HepG2 (cell line): ENCODE results near the gene COPS7B. TPM values are rescaled to one million over a fixed set of nuclear protein-coding genes. Genes with fewer than 3 reads are reported as not detected.

ENCODE experiments used
- ATAC-seq: fragments of 200-7000 bp; cut with Tn5 transposase; 3 replicates; pipeline ENCODE4 v1.9.1; 2020; ENCODE audit warnings: mild to moderate bottlenecking, moderate library complexity
- BruUV-seq: library from RNA; stranded (reverse); fragments of 400-500 nt; replicated peaks from 2 replicates; lab custom pipeline; 2021; lab: Mats Ljungman, UMichigan
- CTCF ChIA-PET: fragments of 300-600 bp; formaldehyde crosslinking; extraction: SDS; loops from one replicate; lab custom pipeline; 2021; ENCODE audit warnings: low total read pairs, inconsistent platforms, low intra/inter-chr PET ratio; lab: Yijun Ruan, JAX
- POLR2A ChIA-PET: fragments of 350-600 bp; sonication (Branson Sonifier 250); formaldehyde crosslinking; loops from one replicate; lab custom pipeline; 2020; ENCODE audit warnings: antibody characterized with exemption, inconsistent platforms; lab: Yijun Ruan, JAX
- DNase-seq: peaks from one replicate; pipeline ENCODE4 v3.0.0-alpha.2; 2015; ENCODE audit warnings: low spot score
- FAIRE-seq: peaks from 3 replicates; lab custom pipeline; 2011; peaks lifted over from hg19 to GRCh38; lab: Jason Lieb, UNC
- H2AFZ ChIP-seq: one replicate; pipeline ENCODE4 v1.6.1; 2011; ENCODE audit warnings: low read length, inconsistent platforms
- H3K27ac ChIP-seq: fragments of 300-600 bp; 3 replicates; pipeline ENCODE4 v1.8.0; 2011; ENCODE audit warnings: mixed run types, mild to moderate bottlenecking, mixed read lengths, low read length, inconsistent platforms; ENCODE audit not compliant: insufficient read depth; ENCODE audit errors: extremely low read length
- H3K27me3 ChIP-seq, 2 experiments: fragments of 200-600 bp in 1 of 2; 2 replicates in 1 of 2; 3 replicates in 1 of 2; pipeline versions ENCODE4 v1.6.0 to v1.8.0; 2011; ENCODE audit warnings: low read length in 2 of 2, mild to moderate bottlenecking in 2 of 2, moderate library complexity in 2 of 2, inconsistent platforms in 1 of 2; ENCODE audit not compliant: insufficient read depth in 2 of 2, control insufficient read depth in 1 of 2
- H3K36me3 ChIP-seq, 2 experiments: fragments of 200-600 bp in 1 of 2; replicated peaks in 1 of 2; 2 replicates in 1 of 2; 3 replicates in 1 of 2; pipeline versions ENCODE4 v1.5.1 to v1.8.0; 2011; ENCODE audit warnings: low read length in 2 of 2, inconsistent platforms in 1 of 2; ENCODE audit not compliant: insufficient read depth in 2 of 2, control insufficient read depth in 1 of 2
- H3K4me1 ChIP-seq: 2 replicates; pipeline ENCODE4 v1.5.1; 2012; ENCODE audit warnings: low read length, inconsistent platforms; ENCODE audit not compliant: insufficient read depth
- H3K4me2 ChIP-seq: 2 replicates; pipeline ENCODE4 v1.6.0; 2011; ENCODE audit warnings: low read depth, low read length, inconsistent platforms
- H3K4me3 ChIP-seq, 3 experiments: fragments of 200-600 bp in 1 of 3; sonication (generic), shearing (Covaris generic) in 1 of 3; replicated peaks in 1 of 3; 2 replicates each; pipeline ENCODE4 v1.5.1; 2011 to 2016; ENCODE audit warnings: low read length in 3 of 3, inconsistent platforms in 2 of 3, low read depth in 2 of 3, mild to moderate bottlenecking in 2 of 3, control low read depth in 1 of 3, mixed read lengths in 1 of 3; ENCODE audit not compliant: insufficient read depth in 1 of 3
- H3K79me2 ChIP-seq: one replicate; pipeline ENCODE4 v1.6.1; 2011; ENCODE audit warnings: low read length, inconsistent platforms; ENCODE audit not compliant: insufficient read depth
- H3K9ac ChIP-seq: 2 replicates; pipeline ENCODE4 v1.6.0; 2011; ENCODE audit warnings: mild to moderate bottlenecking, low read depth, low read length, inconsistent platforms; ENCODE audit not compliant: insufficient read depth
- H3K9me3 ChIP-seq: 2 replicates; pipeline ENCODE4 v1.5.1; 2012; ENCODE audit warnings: mild to moderate bottlenecking, low read length
- H4K20me1 ChIP-seq: 2 replicates; pipeline ENCODE4 v1.6.0; 2011; ENCODE audit warnings: inconsistent platforms, mild to moderate bottlenecking, low read length, moderate library complexity; ENCODE audit not compliant: insufficient read depth
- ATF7-NPFF ChIP-seq: sonication (generic); formaldehyde crosslinking; IDR thresholded peaks from 2 replicates; pipeline ENCODE4 v1.8.1; 2023; ENCODE audit warnings: mild to moderate bottlenecking, low read depth, missing genetic modification reagents, moderate library complexity
- EHMT2 ChIP-seq: fragments of 200-600 bp; sonication (generic); IDR thresholded peaks from 2 replicates; pipeline ENCODE4 v1.7.0; 2017; ENCODE audit warnings: antibody characterized with exemption, low read depth, low read length, borderline replicate concordance
- GFI1 ChIP-seq: sonication (generic); formaldehyde crosslinking; IDR thresholded peaks from 2 replicates; pipeline ENCODE4 v1.5.0; 2020; ENCODE audit warnings: missing genetic modification reagents, mild to moderate bottlenecking, borderline replicate concordance
- KAT2B ChIP-seq: fragments of 150-350 bp; IDR thresholded peaks from 2 replicates; pipeline ENCODE4 v1.6.1; 2014; ENCODE audit warnings: low read depth, low read length, borderline replicate concordance
- MAFK ChIP-seq, 2 experiments: IDR thresholded peaks in 1 of 2; conservative IDR thresholded peaks in 1 of 2; 2 replicates each; pipeline ENCODE4 v1.6.1; 2011; ENCODE audit warnings: improper control_type of control experiment in 2 of 2, low read length in 2 of 2
- WGBS: methylation state at CpG from one replicate; pipeline ENCODE4 v1.1.6; 2017; ENCODE audit warnings: low lambda C conversion rate; 5-methylcytosine and 5-hydroxymethylcytosine counted together
- in situ Hi-C: cut with HindIII; loops from 2 replicates; pipeline ENCODE4 v1.10.0; 2017; ENCODE audit warnings: low pct_unique_long_range_greater_than_20kb; ENCODE audit not compliant: extremely low pct_ligation_motif_present
- intact Hi-C: fragments of 100-400 bp; cut with micrococcal nuclease; formaldehyde crosslinking; loops from one replicate; pipeline ENCODE4 v1.10.0; 2022; ENCODE audit not compliant: unreplicated experiment
- polyA plus RNA-seq, 8 experiments: library from polyadenylated mRNA; depleted of rRNA in 3 of 8; stranded (reverse) in 7 of 8; unstranded in 1 of 8; fragments of >200 nt; fragmentation: Illumina TruSeq in 4 of 8; extraction: Trizol in 4 of 8; gene quantifications; 2 replicates each; pipeline versions ENCODE4 v1.2.1 to v1.2.3, GENCODE V29; 2011 to 2016; ENCODE audit warnings: low read depth in 4 of 8, missing spikeins in 1 of 8, mixed read lengths in 1 of 8; ENCODE audit not compliant: insufficient read depth in 1 of 8
- total RNA-seq, 5 experiments: library from RNA; depleted of rRNA; stranded (reverse); fragments of >200 nt; fragmentation: Illumina TruSeq; extraction: Trizol; gene quantifications; 2 replicates each; pipeline ENCODE4 v1.2.3, GENCODE V29; 2016; ENCODE audit warnings: low read depth in 1 of 5
- TF ChIP-seq, protein P1 (sequence below): sonication (generic); formaldehyde crosslinking; IDR thresholded peaks from 2 replicates; pipeline ENCODE4 v1.5.0; 2020; ENCODE audit warnings: mild to moderate bottlenecking, missing genetic modification reagents, borderline replicate concordance
- TF ChIP-seq, protein P2 (sequence below): sonication (generic); formaldehyde crosslinking; IDR thresholded peaks from 2 replicates; pipeline ENCODE4 v1.9.0; 2021; ENCODE audit warnings: missing genetic modification reagents, mild to moderate bottlenecking, borderline replicate concordance
- TF ChIP-seq, protein P3 (sequence below): sonication (generic); formaldehyde crosslinking; IDR thresholded peaks from 2 replicates; pipeline ENCODE4 v1.9.0; 2022; ENCODE audit warnings: low read depth, missing genetic modification reagents

The COPS7B gene
- total and polyA plus RNA-seq, 2 of the 13 experiments (the other 11 are each of a cell fraction or from before 2014, with no cell fraction given) = 30.6 to 62.7 TPM

GRCh38 chr2:231853105-231853504 lies 66.9 kb downstream of the COPS7B start (continued):
- TF ChIP-seq, protein P1, sequence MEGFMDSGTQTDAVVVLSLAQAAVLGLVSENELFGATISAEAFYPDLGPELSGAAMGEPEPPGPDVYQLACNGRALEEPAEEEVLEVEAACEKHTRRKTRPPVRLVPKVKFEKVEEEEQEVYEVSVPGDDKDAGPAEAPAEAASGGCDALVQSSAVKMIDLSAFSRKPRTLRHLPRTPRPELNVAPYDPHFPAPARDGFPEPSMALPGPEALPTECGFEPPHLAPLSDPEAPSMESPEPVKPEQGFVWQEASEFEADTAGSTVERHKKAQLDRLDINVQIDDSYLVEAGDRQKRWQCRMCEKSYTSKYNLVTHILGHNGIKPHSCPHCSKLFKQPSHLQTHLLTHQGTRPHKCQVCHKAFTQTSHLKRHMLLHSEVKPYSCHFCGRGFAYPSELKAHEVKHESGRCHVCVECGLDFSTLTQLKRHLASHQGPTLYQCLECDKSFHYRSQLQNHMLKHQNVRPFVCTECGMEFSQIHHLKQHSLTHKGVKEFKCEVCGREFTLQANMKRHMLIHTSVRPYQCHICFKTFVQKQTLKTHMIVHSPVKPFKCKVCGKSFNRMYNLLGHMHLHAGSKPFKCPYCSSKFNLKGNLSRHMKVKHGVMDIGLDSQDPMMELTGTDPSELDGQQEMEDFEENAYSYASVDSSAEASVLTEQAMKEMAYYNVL (CRISPR knock-in tag) = no peak
- TF ChIP-seq, protein P2, sequence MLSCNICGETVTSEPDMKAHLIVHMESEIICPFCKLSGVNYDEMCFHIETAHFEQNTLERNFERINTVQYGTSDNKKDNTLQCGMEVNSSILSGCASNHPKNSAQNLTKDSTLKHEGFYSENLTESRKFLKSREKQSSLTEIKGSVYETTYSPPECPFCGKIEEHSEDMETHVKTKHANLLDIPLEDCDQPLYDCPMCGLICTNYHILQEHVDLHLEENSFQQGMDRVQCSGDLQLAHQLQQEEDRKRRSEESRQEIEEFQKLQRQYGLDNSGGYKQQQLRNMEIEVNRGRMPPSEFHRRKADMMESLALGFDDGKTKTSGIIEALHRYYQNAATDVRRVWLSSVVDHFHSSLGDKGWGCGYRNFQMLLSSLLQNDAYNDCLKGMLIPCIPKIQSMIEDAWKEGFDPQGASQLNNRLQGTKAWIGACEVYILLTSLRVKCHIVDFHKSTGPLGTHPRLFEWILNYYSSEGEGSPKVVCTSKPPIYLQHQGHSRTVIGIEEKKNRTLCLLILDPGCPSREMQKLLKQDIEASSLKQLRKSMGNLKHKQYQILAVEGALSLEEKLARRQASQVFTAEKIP = no peak
- no peak for TF ChIP-seq KAT2B
- no peak for TF ChIP-seq ATF7-NPFF (CRISPR knock-in tag)
- no peak for TF ChIP-seq GFI1
- TF ChIP-seq, protein P3, sequence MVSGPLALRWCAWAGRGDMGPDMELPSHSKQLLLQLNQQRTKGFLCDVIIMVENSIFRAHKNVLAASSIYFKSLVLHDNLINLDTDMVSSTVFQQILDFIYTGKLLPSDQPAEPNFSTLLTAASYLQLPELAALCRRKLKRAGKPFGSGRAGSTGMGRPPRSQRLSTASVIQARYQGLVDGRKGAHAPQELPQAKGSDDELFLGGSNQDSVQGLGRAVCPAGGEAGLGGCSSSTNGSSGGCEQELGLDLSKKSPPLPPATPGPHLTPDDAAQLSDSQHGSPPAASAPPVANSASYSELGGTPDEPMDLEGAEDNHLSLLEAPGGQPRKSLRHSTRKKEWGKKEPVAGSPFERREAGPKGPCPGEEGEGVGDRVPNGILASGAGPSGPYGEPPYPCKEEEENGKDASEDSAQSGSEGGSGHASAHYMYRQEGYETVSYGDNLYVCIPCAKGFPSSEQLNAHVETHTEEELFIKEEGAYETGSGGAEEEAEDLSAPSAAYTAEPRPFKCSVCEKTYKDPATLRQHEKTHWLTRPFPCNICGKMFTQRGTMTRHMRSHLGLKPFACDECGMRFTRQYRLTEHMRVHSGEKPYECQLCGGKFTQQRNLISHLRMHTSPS (CRISPR knock-in tag) = no peak

DNA sequence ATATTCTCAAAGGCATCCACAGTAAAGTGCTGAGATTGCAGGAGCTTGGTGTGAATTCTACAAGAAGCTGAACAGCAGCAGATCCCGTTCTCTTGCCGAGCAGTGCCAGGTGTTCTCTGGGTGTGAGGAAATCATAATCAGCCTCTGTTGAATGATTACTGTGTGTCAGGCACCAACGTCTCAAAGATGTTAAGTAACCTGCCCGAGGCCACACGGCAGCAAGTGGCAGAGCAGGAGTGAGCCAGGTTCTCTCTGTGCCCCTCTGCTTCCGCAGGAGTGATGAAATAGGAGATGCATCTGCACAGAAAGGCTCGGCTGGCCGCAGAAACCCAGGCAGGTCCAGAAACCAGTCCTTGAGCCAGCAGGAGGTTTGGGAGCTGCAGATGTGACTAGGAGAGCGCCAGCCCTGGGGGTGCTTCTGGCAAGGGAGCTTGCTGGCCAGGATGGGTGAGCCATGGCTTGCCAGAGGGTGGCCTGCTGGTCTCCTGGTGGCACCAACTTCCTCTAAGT lies 68.4 kb downstream of the COPS7B start:
- H3K36me3 ChIP-seq = no peaks in the 10 kb centered on the region
- peak; percentile 28 to 45; a peak in 3 of 4 replicates for TF ChIP-seq MAFK (conservative IDR thresholded peaks at IDR 0.05 in 1 of 2, IDR thresholded peaks at IDR 0.05 in 1 of 2; ENCODE audit: low read length in 2 of 2)
- no peak for TF ChIP-seq EHMT2
- no TSS peak for BruUV-seq
- H3K4me2 ChIP-seq = no peak overlapping the region
- intact Hi-C loops = no loop called here
- no peaks in the 10 kb centered on the region for H3K9me3 ChIP-seq
- H3K27me3 ChIP-seq = peaks cover 3 to 50% of the 10 kb centered on the region in 2 experiments
- H3K9ac ChIP-seq = no peak overlapping the region
- DNase-seq (no peak), ATAC-seq (no peak; the same call in 2 of the 3 replicates), FAIRE-seq (no peak)
- CTCF ChIA-PET = no interaction called here
- no peak overlapping the region for H3K27ac ChIP-seq
- H3K79me2 ChIP-seq = no peaks in the 10 kb centered on the region
- H2AFZ ChIP-seq = no peak overlapping the region
- no peak overlapping the region for H3K4me3 ChIP-seq
- H4K20me1 ChIP-seq = no peaks in the 10 kb centered on the region
- in situ Hi-C loops = no loop called here
- no peaks in the 10 kb centered on the region for H3K4me1 ChIP-seq
- WGBS = 8% methylated on average over 6 of the region's 9 CpGs
- POLR2A ChIA-PET = no interaction called here
